H9 (cell line): ENCODE data around the gene RASGRF2. TPM values are rescaled to one million over a fixed set of nuclear protein-coding genes. Genes with fewer than 3 reads are reported as not detected.

Source experiments
- DNase-seq: peaks from one replicate; pipeline ENCODE4 v3.0.0-alpha.2; 2017
- H2AFZ ChIP-seq: one replicate; pipeline ENCODE4 v1.6.1; 2013; ENCODE audit warnings: mild to moderate bottlenecking, low read length, control low read depth, moderate library complexity
- H2AK5ac ChIP-seq: 2 replicates; pipeline ENCODE4 v1.6.1; 2013; ENCODE audit warnings: low read length, control low read depth, mixed read lengths; ENCODE audit not compliant: insufficient read length
- H2BK120ac ChIP-seq: one replicate; pipeline ENCODE4 v1.6.1; 2013; ENCODE audit warnings: low read depth, mild to moderate bottlenecking, low read length, control low read depth, inconsistent platforms; ENCODE audit not compliant: poor library complexity, severe bottlenecking
- H2BK12ac ChIP-seq: 2 replicates; pipeline ENCODE4 v1.6.1; 2013; ENCODE audit warnings: low read length, control low read depth, mixed read lengths, low read depth; ENCODE audit not compliant: insufficient read length
- H2BK15ac ChIP-seq: 2 replicates; pipeline ENCODE4 v1.6.1; 2013; ENCODE audit warnings: low read depth, low read length, control low read depth
- H2BK20ac ChIP-seq: one replicate; pipeline ENCODE4 v1.6.1; 2013; ENCODE audit warnings: low read depth, mild to moderate bottlenecking, low read length, control low read depth, inconsistent platforms; ENCODE audit not compliant: poor library complexity, severe bottlenecking
- H2BK5ac ChIP-seq: 2 replicates; pipeline ENCODE4 v1.6.1; 2013; ENCODE audit warnings: low read length, control low read depth, mixed read lengths; ENCODE audit not compliant: insufficient read length
- H3K14ac ChIP-seq: 2 replicates; pipeline ENCODE4 v1.6.1; 2013; ENCODE audit warnings: low read length, control low read depth; ENCODE audit not compliant: insufficient read depth
- H3K18ac ChIP-seq: 2 replicates; pipeline ENCODE4 v1.6.1; 2013; ENCODE audit warnings: low read depth, mild to moderate bottlenecking, mixed read lengths, low read length, control low read depth; ENCODE audit not compliant: insufficient read length
- H3K23ac ChIP-seq: 2 replicates; pipeline ENCODE4 v1.6.1; 2013; ENCODE audit warnings: low read length, control low read depth, mixed read lengths, low read depth; ENCODE audit not compliant: insufficient read length
- H3K23me2 ChIP-seq: 2 replicates; pipeline ENCODE4 v1.6.1; 2013; ENCODE audit warnings: low read depth, mild to moderate bottlenecking, mixed read lengths, low read length, control low read depth; ENCODE audit not compliant: insufficient read length, poor library complexity, severe bottlenecking
- H3K27ac ChIP-seq: 2 replicates; pipeline ENCODE4 v1.5.1; 2013; ENCODE audit warnings: low read length, control low read depth, mixed read lengths, low read depth; ENCODE audit not compliant: insufficient read length
- H3K27me3 ChIP-seq: 2 replicates; pipeline ENCODE4 v1.6.1; 2013; ENCODE audit warnings: low read length, control low read depth, inconsistent platforms; ENCODE audit not compliant: insufficient read depth
- H3K4ac ChIP-seq: 2 replicates; pipeline ENCODE4 v1.6.1; 2013; ENCODE audit warnings: low read depth, mild to moderate bottlenecking, control low read depth, inconsistent platforms, low read length, moderate library complexity
- H3K4me1 ChIP-seq: 2 replicates; pipeline ENCODE4 v1.6.1; 2013; ENCODE audit warnings: low read length, control low read depth, inconsistent platforms; ENCODE audit not compliant: insufficient read depth
- H3K4me2 ChIP-seq: 2 replicates; pipeline ENCODE4 v1.6.1; 2013; ENCODE audit warnings: low read length, control low read depth, mixed read lengths; ENCODE audit not compliant: insufficient read length, insufficient read depth
- H3K56ac ChIP-seq: 2 replicates; pipeline ENCODE4 v1.6.1; 2013; ENCODE audit warnings: low read depth, mild to moderate bottlenecking, mixed read lengths, low read length, control low read depth; ENCODE audit not compliant: insufficient read length
- H3K79me1 ChIP-seq: 2 replicates; pipeline ENCODE4 v1.6.1; 2013; ENCODE audit warnings: low read depth, mild to moderate bottlenecking, moderate library complexity, low read length, control low read depth, inconsistent platforms; ENCODE audit not compliant: insufficient read depth, poor library complexity, severe bottlenecking
- H3K79me2 ChIP-seq: 2 replicates; pipeline ENCODE4 v1.6.1; 2013; ENCODE audit warnings: low read length, control low read depth, inconsistent platforms; ENCODE audit not compliant: insufficient read depth
- H3K9ac ChIP-seq: 2 replicates; pipeline ENCODE4 v1.6.1; 2013; ENCODE audit warnings: low read length, control low read depth, mixed read lengths; ENCODE audit not compliant: insufficient read length; ENCODE audit errors: extremely low read depth
- H3K9me3 ChIP-seq: one replicate; pipeline ENCODE4 v1.6.1; 2013; ENCODE audit warnings: low read depth, low read length, inconsistent platforms; ENCODE audit not compliant: control insufficient read depth
- H3T11ph ChIP-seq: one replicate; pipeline ENCODE4 v1.6.1; 2013; ENCODE audit warnings: mild to moderate bottlenecking, low read length, control low read depth, inconsistent platforms
- H4K20me1 ChIP-seq: one replicate; pipeline ENCODE4 v1.6.1; 2013; ENCODE audit not compliant: control insufficient read depth, insufficient read length, insufficient read depth
- H4K5ac ChIP-seq: 2 replicates; pipeline ENCODE4 v1.6.1; 2013; ENCODE audit warnings: low read depth, mild to moderate bottlenecking, mixed read lengths, low read length, control low read depth; ENCODE audit not compliant: insufficient read length
- H4K8ac ChIP-seq: replicated peaks from 2 replicates; pipeline ENCODE4 v1.6.1; 2013; ENCODE audit warnings: low read length, control low read depth, mixed read lengths, low read depth; ENCODE audit not compliant: insufficient read length
- H4K91ac ChIP-seq: 2 replicates; pipeline ENCODE4 v1.6.1; 2013; ENCODE audit warnings: low read depth, mild to moderate bottlenecking, moderate library complexity, mixed read lengths, low read length, control low read depth; ENCODE audit not compliant: insufficient read length
- H3K27ac Mint-ChIP-seq, 3 experiments: 2 replicates in 2 of 3; 3 replicates in 1 of 3; pipeline ENCODE4 v1.8.0; 2020 to 2021; ENCODE audit warnings: mixed read lengths in 3 of 3, mild to moderate bottlenecking in 1 of 3, moderate library complexity in 1 of 3
- H3K27me3 Mint-ChIP-seq: 2 replicates; pipeline ENCODE4 v1.8.0; 2021; ENCODE audit warnings: low read depth, mild to moderate bottlenecking, moderate library complexity, mixed read lengths
- H3K36me3 Mint-ChIP-seq, 3 experiments: 2 replicates in 2 of 3; 3 replicates in 1 of 3; pipeline ENCODE4 v1.8.0; 2020 to 2021; ENCODE audit warnings: low read depth in 3 of 3, mixed read lengths in 3 of 3; ENCODE audit not compliant: insufficient read depth in 1 of 3
- H3K4me1 Mint-ChIP-seq, 2 experiments: 2 replicates each; pipeline ENCODE4 v1.8.0; 2020; ENCODE audit warnings: mixed read lengths in 2 of 2
- H3K4me3 Mint-ChIP-seq, 2 experiments: 2 replicates in 1 of 2; 3 replicates in 1 of 2; pipeline ENCODE4 v1.8.0; 2020 to 2021; ENCODE audit warnings: mild to moderate bottlenecking in 2 of 2, mixed read lengths in 2 of 2, moderate library complexity in 1 of 2
- H3K9me3 Mint-ChIP-seq, 2 experiments: 2 replicates in 1 of 2; 3 replicates in 1 of 2; pipeline ENCODE4 v1.8.0; 2020; ENCODE audit warnings: mild to moderate bottlenecking in 2 of 2, mixed read lengths in 2 of 2, moderate library complexity in 1 of 2
- total RNA-seq: library from RNA; stranded (reverse); gene quantifications from 2 replicates; pipeline ENCODE4 v1.2.1, GENCODE V29; 2021
- TF ChIP-seq, protein P1 (sequence below): fragments of 200-600 bp; sonication (generic); conservative IDR thresholded peaks from 3 replicates; pipeline ENCODE4 v1.8.0; 2021; ENCODE audit warnings: antibody characterized with exemption, mild to moderate bottlenecking

RASGRF2 gene
- total RNA-seq, 1 experiment from 2014 or later: 13.5 TPM

DNA sequence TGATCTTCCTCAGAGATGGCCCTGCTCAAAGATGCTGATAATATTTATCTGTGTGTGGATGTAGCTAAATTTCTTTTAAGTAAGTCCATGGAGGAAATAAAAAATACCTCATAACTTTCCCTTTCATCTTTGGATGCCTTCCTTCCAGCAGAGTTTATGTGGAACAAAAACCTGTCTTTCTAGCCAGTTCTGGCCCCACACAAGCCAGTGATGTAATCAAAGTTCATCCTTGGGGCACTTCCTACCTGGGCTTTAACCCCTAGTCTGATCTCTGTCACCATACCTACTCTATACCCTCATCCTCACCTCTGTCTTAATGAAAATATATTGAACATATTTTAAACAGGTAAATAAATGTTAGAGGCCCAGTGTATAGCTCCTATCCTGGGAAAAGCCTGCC lies 39.8 kb upstream of the RASGRF2 start:
- Mint-ChIP-seq H3K27me3 (no peaks in the 10 kb centered on the region), H3K4me1 (peaks cover 26 to 27% of the 10 kb centered on the region in 2 experiments), H3K4me3 (no peak overlapping the region), H3K36me3 (peaks cover 0 to 4% (median 0%) of the 10 kb centered on the region in 3 experiments; a peak in 1 of 7 replicates), H3K27ac (no peak overlapping the region), H3K9me3 (no peaks in the 10 kb centered on the region)
- no peak for DNase-seq
- Histone ChIP-seq H4K20me1 (no peaks in the 10 kb centered on the region), H3K14ac (no peak overlapping the region), H3K4me2 (no peak overlapping the region), H2BK15ac (no peak overlapping the region), H3K27ac (no peak overlapping the region), H3K4me1 (peaks cover 2% of the 10 kb centered on the region; the same call in 1 of the 2 replicates), H3K9ac (no peak overlapping the region), H3K9me3 (no peaks in the 10 kb centered on the region), H3K23ac (no peak overlapping the region), H4K8ac (no peak overlapping the region), H3K56ac (no peak overlapping the region), H3K79me2 (no peaks in the 10 kb centered on the region), H3K23me2 (no peaks in the 10 kb centered on the region), H2BK12ac (no peak overlapping the region), H3T11ph (no peak overlapping the region), H2AK5ac (no peak overlapping the region), H3K18ac (no peak overlapping the region), H2BK20ac (no peak overlapping the region), H3K27me3 (no peaks in the 10 kb centered on the region), H4K5ac (no peak overlapping the region), H3K4ac (no peak overlapping the region), H2AFZ (no peak overlapping the region), H4K91ac (no peak overlapping the region), H2BK120ac (no peak overlapping the region), H3K79me1 (no peaks in the 10 kb centered on the region), H2BK5ac (no peak overlapping the region)
- TF ChIP-seq, protein P1, sequence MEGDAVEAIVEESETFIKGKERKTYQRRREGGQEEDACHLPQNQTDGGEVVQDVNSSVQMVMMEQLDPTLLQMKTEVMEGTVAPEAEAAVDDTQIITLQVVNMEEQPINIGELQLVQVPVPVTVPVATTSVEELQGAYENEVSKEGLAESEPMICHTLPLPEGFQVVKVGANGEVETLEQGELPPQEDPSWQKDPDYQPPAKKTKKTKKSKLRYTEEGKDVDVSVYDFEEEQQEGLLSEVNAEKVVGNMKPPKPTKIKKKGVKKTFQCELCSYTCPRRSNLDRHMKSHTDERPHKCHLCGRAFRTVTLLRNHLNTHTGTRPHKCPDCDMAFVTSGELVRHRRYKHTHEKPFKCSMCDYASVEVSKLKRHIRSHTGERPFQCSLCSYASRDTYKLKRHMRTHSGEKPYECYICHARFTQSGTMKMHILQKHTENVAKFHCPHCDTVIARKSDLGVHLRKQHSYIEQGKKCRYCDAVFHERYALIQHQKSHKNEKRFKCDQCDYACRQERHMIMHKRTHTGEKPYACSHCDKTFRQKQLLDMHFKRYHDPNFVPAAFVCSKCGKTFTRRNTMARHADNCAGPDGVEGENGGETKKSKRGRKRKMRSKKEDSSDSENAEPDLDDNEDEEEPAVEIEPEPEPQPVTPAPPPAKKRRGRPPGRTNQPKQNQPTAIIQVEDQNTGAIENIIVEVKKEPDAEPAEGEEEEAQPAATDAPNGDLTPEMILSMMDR: no peak
